NCI-H510A treated with DMSO at 0.1 percent for 48 hours (cell line): ENCODE data around the gene ZCCHC24.
A peak's percentile ranks its signal among the peaks of the same experiment; 100 is the strongest.

ENCODE experiments used
- DNase-seq: peaks from one replicate; lab custom pipeline; 2025; lab: John Stamatoyannopoulos, UW

Gene ZCCHC24

DNA sequence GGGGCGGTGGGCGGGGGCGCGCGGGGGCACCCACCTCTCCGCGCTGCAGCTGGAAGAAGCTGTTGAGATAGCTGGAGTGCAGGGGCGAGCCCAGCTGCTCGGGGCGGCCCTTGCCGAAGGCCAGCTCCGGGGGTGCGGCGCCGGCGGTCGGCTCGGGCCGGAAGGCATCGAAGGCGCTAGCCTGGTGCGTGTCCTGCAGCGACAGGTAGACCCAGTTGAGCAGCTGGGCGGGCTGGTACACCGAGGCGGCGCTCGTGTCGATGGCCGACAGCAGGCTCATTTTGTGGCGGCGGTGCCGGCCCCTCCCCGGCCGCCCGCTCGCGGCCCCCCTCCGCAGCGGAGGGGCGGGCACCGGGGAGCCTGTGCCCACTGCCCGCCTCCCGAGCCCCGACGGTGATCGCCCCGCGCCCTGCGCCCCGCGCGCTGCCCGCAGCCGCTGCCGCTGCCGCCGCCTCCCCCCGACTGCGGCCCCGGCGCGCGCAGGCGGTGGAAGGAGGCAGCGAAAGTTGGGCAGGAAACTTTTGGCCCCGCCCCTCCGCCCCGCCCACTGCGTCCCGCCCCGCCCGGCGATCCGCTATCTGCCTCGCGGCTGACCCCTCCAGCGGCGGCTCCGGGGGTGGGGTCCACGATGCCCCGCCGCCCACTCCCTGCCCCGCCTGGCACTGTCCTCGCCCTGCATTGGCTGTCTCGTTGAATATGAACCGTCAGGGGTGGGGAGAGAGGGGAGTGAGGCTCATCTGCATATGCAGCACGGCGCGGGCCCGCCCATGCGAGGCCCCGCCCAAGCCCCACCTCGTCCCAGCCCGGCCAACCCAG, at the start of gene ZCCHC24:
Gene ZCCHC24, minus strand, starts transcription at position 464 of the 816 bp plus-strand sequence. Its CDS starts 184 bp downstream, at position 280.
- peak; percentile 89 for DNase-seq

- DNase-seq: no peak
Observed at GRCh38 chr10:79493806-79494205, 48.4 kb upstream of the ZCCHC24 start.

DNA sequence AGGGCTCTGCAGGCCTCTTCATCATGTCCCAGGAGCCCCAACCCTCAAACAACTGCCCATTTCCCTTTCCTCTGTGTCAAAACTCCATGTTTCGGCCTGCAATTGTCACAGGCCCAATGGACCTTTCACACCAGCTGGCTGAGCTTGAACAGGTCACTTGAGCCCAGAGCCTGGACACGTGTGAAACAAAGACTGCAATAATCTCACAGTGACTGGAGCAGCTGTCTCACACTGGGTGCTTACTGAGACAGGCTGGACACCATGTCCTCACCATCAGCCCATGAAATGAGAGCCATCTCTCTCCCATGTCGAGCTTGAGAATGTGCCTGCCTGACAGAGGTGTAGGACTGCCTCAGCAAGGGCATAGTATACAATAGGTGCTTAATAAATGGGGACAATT, 47.4 kb upstream of the ZCCHC24 start:
- no peak for DNase-seq

DNA sequence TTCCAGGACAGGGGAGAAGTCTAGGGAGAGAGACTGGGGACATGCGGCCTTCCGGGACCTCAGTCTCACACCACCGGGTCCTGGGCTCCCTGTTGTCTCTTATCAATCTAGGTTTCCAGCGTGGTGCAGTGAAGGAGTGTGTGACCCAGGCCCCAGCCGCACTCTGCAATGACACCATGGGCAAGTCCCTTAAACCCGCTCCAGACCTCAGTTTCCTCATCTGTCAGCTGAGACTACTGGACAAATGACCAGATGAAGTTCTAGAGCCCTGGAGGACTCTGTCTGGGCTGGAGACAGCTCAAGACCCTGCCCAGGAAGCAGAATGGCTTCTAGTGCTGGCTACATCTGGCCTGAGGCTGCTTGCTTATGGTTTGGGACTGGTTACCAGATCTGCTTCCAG, 46.8 kb upstream of the ZCCHC24 start:
- DNase-seq: no peak

DNA sequence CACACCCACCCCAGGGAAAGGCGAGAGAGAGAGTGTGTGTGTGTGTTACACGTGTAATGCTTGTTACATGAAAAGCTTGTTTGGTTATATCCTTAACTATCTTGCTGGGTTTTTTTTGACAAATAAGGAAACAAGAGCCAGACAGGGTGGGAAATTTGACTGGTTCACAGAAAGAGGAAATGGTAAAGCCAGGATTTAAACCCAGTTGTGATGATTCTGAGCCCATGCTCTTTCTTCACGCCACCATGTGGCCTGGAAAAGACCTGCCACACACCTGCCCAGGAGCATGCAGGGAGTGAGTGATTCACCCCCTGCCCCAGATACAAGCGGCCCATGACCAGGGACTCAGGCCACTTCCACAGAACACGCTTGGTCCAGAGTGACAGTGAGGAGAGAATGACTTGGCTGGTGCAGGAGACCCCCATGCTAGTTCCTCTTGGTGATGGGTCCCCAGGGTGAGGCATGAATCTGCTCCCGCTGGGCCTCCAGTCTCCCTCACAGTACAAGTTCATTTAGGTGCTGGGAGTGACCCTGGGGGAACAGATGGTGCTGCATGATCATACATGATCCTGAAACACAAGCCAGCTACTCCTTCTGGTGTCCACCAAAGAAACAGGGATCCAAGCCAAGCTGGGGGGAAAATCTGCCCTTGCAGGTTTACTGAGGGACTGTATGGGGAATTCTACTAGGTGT, 45.9 kb upstream of the ZCCHC24 start:
- DNase-seq: no peak

GRCh38 chr10:79490400-79491142, 45.1 kb upstream of the ZCCHC24 start:
- peak; percentile 68 for DNase-seq

GRCh38 chr10:79488870-79489269, 43.4 kb upstream of the ZCCHC24 start:
- no peak for DNase-seq

DNA sequence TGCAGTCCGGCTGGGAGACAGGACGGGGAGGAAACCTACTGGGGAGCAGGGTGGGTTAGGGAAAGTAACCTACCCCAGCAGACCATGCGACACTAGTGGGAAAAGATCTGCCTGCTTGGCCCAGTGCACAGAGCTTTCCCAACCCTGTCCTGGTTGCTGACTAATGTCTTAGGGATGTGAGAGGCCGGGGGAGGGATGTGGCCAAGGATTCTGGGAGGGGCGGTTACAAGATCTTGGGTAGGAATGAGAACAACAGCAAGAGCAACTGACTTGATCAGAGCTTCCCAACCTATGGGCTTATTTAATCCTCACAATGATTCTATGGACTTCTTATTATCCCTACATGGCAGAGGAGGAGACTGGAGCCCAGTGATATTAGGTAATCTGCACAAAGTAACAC, 42.9 kb upstream of the ZCCHC24 start:
- DNase-seq: no peak

- DNase-seq: peak; percentile 81
Observed at GRCh38 chr10:79487296-79488194, 42.1 kb upstream of the ZCCHC24 start.

- DNase-seq: no peak
Observed at GRCh38 chr10:79484476-79484875, 39.1 kb upstream of the ZCCHC24 start.

- no peak for DNase-seq
Observed at GRCh38 chr10:79483948-79484347, 38.5 kb upstream of the ZCCHC24 start.

DNA sequence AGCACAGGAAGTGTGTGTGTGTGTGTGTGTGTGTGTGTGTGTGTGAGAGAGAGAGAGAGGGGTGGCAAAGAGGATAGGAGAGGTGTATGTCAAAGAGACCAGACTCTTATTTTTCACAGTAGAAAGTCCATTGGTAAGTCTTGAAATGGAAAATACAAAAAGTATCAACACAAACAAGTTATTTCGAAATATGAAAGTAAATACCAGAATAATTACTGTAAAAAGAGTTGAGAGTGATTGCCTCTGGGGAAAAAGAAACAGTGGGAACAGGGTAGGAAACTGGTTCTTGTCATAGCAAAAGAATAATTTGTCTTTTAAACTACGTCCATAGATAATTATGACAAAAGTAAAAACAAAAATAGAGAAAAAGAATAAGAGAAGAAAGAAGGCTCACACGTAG, 37.9 kb upstream of the ZCCHC24 start:
- no peak for DNase-seq

GRCh38 chr10:79482741-79483140, 37.3 kb upstream of the ZCCHC24 start:
- no peak for DNase-seq

DNA sequence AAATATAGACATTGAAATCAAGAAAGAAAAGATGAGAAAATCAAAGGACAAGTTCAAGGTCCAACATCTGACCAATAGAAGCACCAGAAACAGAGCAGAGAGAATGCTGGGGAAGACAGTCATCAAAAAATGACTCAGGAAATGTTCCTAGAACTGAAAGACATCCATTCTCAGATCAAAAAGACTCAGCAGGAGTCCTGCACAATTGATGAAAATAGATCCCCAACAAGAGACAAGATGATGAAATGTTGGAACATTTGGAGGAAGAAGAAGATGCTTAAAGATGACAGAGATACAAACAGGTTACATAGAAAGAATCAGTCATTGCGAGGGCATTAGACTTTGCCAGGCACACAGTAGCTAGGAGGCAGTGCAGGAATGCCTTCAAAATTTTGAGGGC, 36.9 kb upstream of the ZCCHC24 start:
- no peak for DNase-seq

DNA sequence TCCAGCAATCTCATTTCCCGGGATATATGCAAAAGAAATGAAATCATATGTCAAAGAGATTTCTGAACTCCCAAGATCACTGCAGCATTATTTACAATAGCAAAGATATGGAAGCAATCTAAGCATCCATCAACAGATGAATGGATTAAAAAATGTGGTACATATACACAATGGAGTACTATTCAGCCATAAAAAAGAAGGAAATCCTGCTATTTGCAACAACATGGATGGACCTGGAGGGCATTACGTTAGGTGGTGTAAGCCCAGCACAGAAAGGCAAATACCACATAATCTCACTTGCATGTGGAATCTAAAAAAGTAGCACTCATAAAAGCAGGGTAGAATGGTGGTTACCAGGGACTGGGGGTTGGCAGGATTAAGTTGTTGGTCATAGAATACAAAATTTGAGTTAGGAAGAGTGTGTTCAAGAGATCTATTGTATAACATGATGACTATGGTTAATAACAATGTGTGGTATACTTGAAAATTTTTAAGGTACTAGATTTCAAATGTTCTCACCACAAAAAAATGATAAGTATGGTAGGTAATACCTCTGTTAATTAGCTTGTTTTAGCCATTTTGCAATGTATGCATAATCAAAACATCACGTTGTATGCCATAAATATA, 34.0 kb upstream of the ZCCHC24 start:
- DNase-seq: no peak

- no peak for DNase-seq
Observed at GRCh38 chr10:79477456-79477855, 32.0 kb upstream of the ZCCHC24 start.

GRCh38 chr10:79476645-79477044, 31.2 kb upstream of the ZCCHC24 start:
- DNase-seq: no peak

GRCh38 chr10:79475877-79476276, 30.5 kb upstream of the ZCCHC24 start:
- no peak for DNase-seq

GRCh38 chr10:79475119-79475653, 29.8 kb upstream of the ZCCHC24 start:
- no peak for DNase-seq

GRCh38 chr10:79473496-79474095, 28.2 kb upstream of the ZCCHC24 start:
- DNase-seq: no peak

GRCh38 chr10:79472951-79473350, 27.5 kb upstream of the ZCCHC24 start:
- no peak for DNase-seq
